Neutrophil (primary cell): ENCODE results near the gene ARHGAP25.
A peak's percentile ranks its signal among the peaks of the same experiment; 100 is the strongest.

Source experiments
- H3K27ac ChIP-seq: fragments of 200-600 bp; sonication (generic); 2 replicates; pipeline ENCODE4 v1.5.1; 2016; ENCODE audit warnings: mild to moderate bottlenecking, moderate library complexity
- H3K27me3 ChIP-seq: fragments of 200-600 bp; sonication (generic); 2 replicates; pipeline ENCODE4 v1.6.0; 2016; ENCODE audit warnings: mild to moderate bottlenecking
- H3K36me3 ChIP-seq: fragments of 200-600 bp; sonication (generic); 2 replicates; pipeline ENCODE4 v1.5.1; 2017
- H3K4me1 ChIP-seq, 2 experiments: fragments of 200-600 bp in 1 of 2; sonication (generic) in 1 of 2; 1 replicate in 1 of 2; 2 replicates in 1 of 2; pipeline versions ENCODE4 v1.5.1 to v1.6.1; 2013 to 2016; ENCODE audit warnings: low read depth in 1 of 2, low read length in 1 of 2, mild to moderate bottlenecking in 1 of 2, moderate library complexity in 1 of 2; ENCODE audit not compliant: control insufficient read depth in 1 of 2, insufficient read depth in 1 of 2
- H3K4me3 ChIP-seq, 2 experiments: fragments of 200-600 bp in 1 of 2; sonication (generic) in 1 of 2; 1 replicate in 1 of 2; 2 replicates in 1 of 2; pipeline ENCODE4 v1.5.1; 2013 to 2016; ENCODE audit warnings: low read depth in 1 of 2, low read length in 1 of 2, mild to moderate bottlenecking in 1 of 2, moderate library complexity in 1 of 2
- H3K9me3 ChIP-seq: fragments of 200-600 bp; sonication (generic); 2 replicates; pipeline ENCODE4 v1.5.1; 2016
- CTCF ChIP-seq: fragments of 200-600 bp; sonication (generic); IDR thresholded peaks from 2 replicates; pipeline ENCODE4 v1.5.1; 2016; ENCODE audit warnings: antibody characterized with exemption

ARHGAP25 gene

DNA sequence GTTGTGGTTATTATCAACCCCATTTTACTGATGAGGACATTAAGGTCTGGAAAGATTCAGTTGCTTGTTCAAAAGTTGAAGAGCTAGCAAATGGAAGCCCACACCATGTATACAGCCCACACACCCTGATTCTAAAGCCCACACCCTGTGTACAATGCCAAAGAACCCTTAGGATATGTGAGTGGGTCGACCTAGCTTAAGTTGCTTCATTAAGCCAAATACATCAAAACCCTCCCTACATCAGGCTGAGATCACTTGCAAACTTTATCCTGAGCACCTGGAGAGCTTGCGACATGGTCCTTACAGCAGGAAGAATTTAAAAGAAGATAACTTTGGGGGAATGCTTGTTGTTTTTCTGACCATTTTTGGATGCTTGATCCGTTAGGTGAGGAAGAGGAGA, 435 bp upstream of the ARHGAP25 start:
- no peak for TF ChIP-seq CTCF
- H3K36me3 ChIP-seq = no peaks in the 10 kb centered on the region
- peak overlapping the region; percentile 91 for H3K27ac ChIP-seq
- H3K4me1 ChIP-seq = peaks cover 76 to 77% of the 10 kb centered on the region in 2 experiments
- H3K27me3 ChIP-seq = no peaks in the 10 kb centered on the region
- H3K4me3 ChIP-seq = peak overlapping the region; percentile 60 to 74
- no peaks in the 10 kb centered on the region for H3K9me3 ChIP-seq

GRCh38 chr2:68736086-68736485, 1.5 kb downstream of the ARHGAP25 start:
- Histone ChIP-seq H3K36me3 (no peaks in the 10 kb centered on the region), H3K4me3 (peak overlapping the region; percentile 60 to 74), H3K27me3 (no peaks in the 10 kb centered on the region), H3K4me1 (peaks cover 95 to 96% of the 10 kb centered on the region in 2 experiments), H3K9me3 (no peaks in the 10 kb centered on the region), H3K27ac (peak overlapping the region; percentile 91)
- no peak for TF ChIP-seq CTCF

DNA sequence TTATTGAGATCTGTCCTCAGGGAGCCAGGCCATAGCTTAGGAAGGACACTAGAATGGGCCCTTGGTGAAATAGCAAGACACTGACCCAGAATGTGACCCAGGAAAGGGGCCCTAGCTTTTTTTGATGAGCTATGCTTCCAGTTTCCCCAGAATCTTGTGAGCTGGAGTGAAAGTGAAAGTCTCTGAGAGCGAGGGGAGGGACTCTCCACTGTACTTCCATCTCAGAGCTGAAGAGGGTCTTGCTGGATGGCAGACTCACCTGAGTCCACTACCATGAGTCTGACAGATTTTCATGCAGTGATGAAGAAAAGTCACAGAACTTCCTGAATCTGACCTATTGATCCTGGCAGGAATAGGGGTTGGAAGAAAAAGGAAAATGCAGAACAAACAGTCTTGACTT, 3.1 kb downstream of the ARHGAP25 start:
- Histone ChIP-seq H3K4me1 (peaks cover 97 to 99% of the 10 kb centered on the region in 2 experiments), H3K27ac (peak overlapping the region; percentile 91), H3K27me3 (no peaks in the 10 kb centered on the region), H3K4me3 (peak overlapping the region; percentile 60 to 74), H3K9me3 (no peaks in the 10 kb centered on the region), H3K36me3 (no peaks in the 10 kb centered on the region)
- TF ChIP-seq CTCF = peak; percentile 30

GRCh38 chr2:68738906-68739594, 4.4 kb downstream of the ARHGAP25 start:
- peak overlapping the region; percentile 91 for H3K27ac ChIP-seq
- no peak overlapping the region for H3K4me3 ChIP-seq
- H3K4me1 ChIP-seq = peaks cover 98 to 99% of the 10 kb centered on the region in 2 experiments
- no peaks in the 10 kb centered on the region for H3K9me3 ChIP-seq
- H3K27me3 ChIP-seq = no peaks in the 10 kb centered on the region
- no peak for TF ChIP-seq CTCF
- no peaks in the 10 kb centered on the region for H3K36me3 ChIP-seq

GRCh38 chr2:68739595-68740399, 5.2 kb downstream of the ARHGAP25 start:
- no peaks in the 10 kb centered on the region for H3K27me3 ChIP-seq
- no peaks in the 10 kb centered on the region for H3K9me3 ChIP-seq
- H3K4me1 ChIP-seq = peaks cover 97 to 99% of the 10 kb centered on the region in 2 experiments
- no peaks in the 10 kb centered on the region for H3K36me3 ChIP-seq
- TF ChIP-seq CTCF = no peak
- H3K27ac ChIP-seq = peak overlapping the region; percentile 91
- H3K4me3 ChIP-seq = no peak overlapping the region
